Measurements from ENCODE around the gene KRT76.

KRT76 gene

GRCh38 chr12:52776913-52777395 is at the start of gene KRT76:
TSS of gene KRT76 (minus strand) at chr12:52777345. CDS start at chr12:52777291, 54 bp downstream.
- DNase-seq, result no peak

- no peak for DNase-seq
These were observed 48.8 kb upstream of the KRT76 start for GRCh38 chr12:52825961-52826360.

- no peak for DNase-seq
These were observed 47.7 kb upstream of the KRT76 start for GRCh38 chr12:52824741-52825410.

GRCh38 chr12:52823761-52824450 is 46.8 kb upstream of the KRT76 start:
- DNase-seq, result no peak

- no peak for DNase-seq
These were observed 45.8 kb upstream of the KRT76 start for GRCh38 chr12:52822771-52823510.

- no peak for DNase-seq
These were observed 44.9 kb upstream of the KRT76 start for GRCh38 chr12:52821826-52822660.

GRCh38 chr12:52821071-52821730 is 44.1 kb upstream of the KRT76 start:
- DNase-seq, result no peak

GRCh38 chr12:52820521-52820920 is 43.4 kb upstream of the KRT76 start:
- DNase-seq, result no peak

- no peak for DNase-seq
These were observed 42.8 kb upstream of the KRT76 start for GRCh38 chr12:52819731-52820510.

GRCh38 chr12:52818887-52819420 is 41.8 kb upstream of the KRT76 start:
- no peak for DNase-seq

- DNase-seq, result no peak
These were observed 41.2 kb upstream of the KRT76 start for GRCh38 chr12:52818388-52818787.

GRCh38 chr12:52817699-52818238 is 40.6 kb upstream of the KRT76 start:
- no peak for DNase-seq

- DNase-seq, result no peak
These were observed 40.0 kb upstream of the KRT76 start for GRCh38 chr12:52817003-52817698.

- no peak for DNase-seq
These were observed 38.8 kb upstream of the KRT76 start for GRCh38 chr12:52815676-52816588.

- no peak for DNase-seq
These were observed 38.0 kb upstream of the KRT76 start for GRCh38 chr12:52815161-52815560.

GRCh38 chr12:52814710-52815155 is 37.6 kb upstream of the KRT76 start:
- no peak for DNase-seq

- DNase-seq, result no peak
These were observed 37.0 kb upstream of the KRT76 start, which contains the start of gene KRT4 for GRCh38 chr12:52813885-52814709. TSS of gene KRT4 (minus strand) at chr12:52814116. CDS start at chr12:52814058, 58 bp downstream.

Measured in stimulated activated CD4-positive, alpha-beta T cell treated with anti-CD3 and anti-CD28 coated beads, Interleukin-2, amount 100 ng/mL, for 24 hours (primary cell).